Testis (tissue), 3 donors: ENCODE data around the gene KCNV2. TPM values are rescaled to one million over a fixed set of nuclear protein-coding genes. Genes with fewer than 3 reads are reported as not detected.
"Not testable (repeated sequence)": the region's sequence is repeated elsewhere in the genome, so short reads cannot be mapped to it uniquely, and the experiment has no call there.

ENCODE experiments used
- DNase-seq: peaks from one replicate; pipeline ENCODE4 v3.0.0-alpha.2; 2019
- H3K27ac ChIP-seq, 2 donors: fragments of 200-600 bp; sonication (generic); one replicate each; pipeline ENCODE4 v1.5.1; 2019
- H3K27me3 ChIP-seq: fragments of 200-600 bp; sonication (generic); one replicate; pipeline ENCODE4 v1.5.1; 2019
- H3K36me3 ChIP-seq: fragments of 200-600 bp; sonication (generic); one replicate; pipeline ENCODE4 v1.5.1; 2017; ENCODE audit warnings: low read depth; ENCODE audit errors: missing control alignments
- H3K4me1 ChIP-seq: fragments of 200-600 bp; sonication (generic); one replicate; pipeline ENCODE4 v1.5.1; 2019
- H3K4me3 ChIP-seq, 2 donors: fragments of 200-600 bp; sonication (generic); one replicate each; pipeline ENCODE4 v1.5.1; 2017 to 2019
- H3K9me3 ChIP-seq: fragments of 200-600 bp; sonication (generic); one replicate; pipeline ENCODE4 v1.5.1; 2017
- CTCF ChIP-seq, 3 experiments: fragments of 450-650 bp in 2 of 3; fragments of 200-600 bp in 1 of 3; sonication (generic) in 1 of 3; IDR thresholded peaks; one replicate each; pipeline ENCODE4 v1.5.1; 2016 to 2019; ENCODE audit warnings: antibody characterized with exemption in 3 of 3, mild to moderate bottlenecking in 2 of 3, moderate library complexity in 1 of 3
- POLR2A ChIP-seq: fragments of 450-650 bp; IDR thresholded peaks from one replicate; pipeline ENCODE4 v1.6.1; 2017; ENCODE audit warnings: antibody characterized with exemption, mild to moderate bottlenecking, moderate library complexity
- WGBS, 2 donors: methylation state at CpG; one replicate each; pipeline ENCODE4 v1.1.5; 2018; 5-methylcytosine and 5-hydroxymethylcytosine counted together
- intact Hi-C: fragments of 100-400 bp; cut with DNase I; formaldehyde crosslinking; loops from one replicate; pipeline ENCODE4 v1.15.1; 2023; ENCODE audit warnings: low total_unique reads
- polyA plus RNA-seq: library from polyadenylated mRNA; stranded (reverse); fragments of 350-450 nt; fragmentation: Illumina TruSeq; extraction: RNeasy Lipid Tissue Mini Kit (QIAGEN cat#74804); gene quantifications from one replicate; pipeline ENCODE4 v1.2.3, GENCODE V29; 2014; ENCODE audit warnings: low read depth, low replicate concordance; ENCODE audit not compliant: insufficient read depth
- total RNA-seq, 2 donors: library from RNA; depleted of rRNA; stranded (reverse); fragments of >200 nt; gene quantifications; one replicate each; pipeline ENCODE4 v1.2.3, GENCODE V29; 2016

KCNV2 gene
- total and polyA plus RNA-seq, 3 donors from 2014 or later: 4.3 to 8.4 (median 4.7) TPM

- TF ChIP-seq POLR2A (no peak), CTCF (IDR thresholded peaks at IDR 0.05) (no peak)
Measured at GRCh38 chr9:2697492-2697891, 19.8 kb upstream of the KCNV2 start.

GRCh38 chr9:2700398-2700797 is 16.9 kb upstream of the KCNV2 start:
- WGBS, 2 donors: 74 to 83% methylated on average over 6 of the region's 6 CpGs
- TF ChIP-seq POLR2A (no peak), CTCF (IDR thresholded peaks at IDR 0.05) (no peak)
- H3K9me3 ChIP-seq: no peaks in the 10 kb centered on the region
- intact Hi-C loops: no loop called here
- H3K4me1 ChIP-seq: no peaks in the 10 kb centered on the region
- no peak for DNase-seq
- no peaks in the 10 kb centered on the region for H3K27me3 ChIP-seq
- H3K36me3 ChIP-seq: no peaks in the 10 kb centered on the region
- no peak overlapping the region for H3K27ac ChIP-seq
- no peak overlapping the region for H3K4me3 ChIP-seq

More at GRCh38 chr9:2697492-2697891, 19.8 kb upstream of the KCNV2 start:
- no peaks in the 10 kb centered on the region for H3K36me3 ChIP-seq
- no peak overlapping the region for H3K27ac ChIP-seq
- no peak for DNase-seq
- 77 to 79% methylated on average over 3 of the region's 3 CpGs for WGBS, 2 donors
- no peaks in the 10 kb centered on the region for H3K9me3 ChIP-seq
- intact Hi-C loops: no loop called here
- H3K4me3 ChIP-seq: no peak overlapping the region
- H3K27me3 ChIP-seq: no peaks in the 10 kb centered on the region
- no peaks in the 10 kb centered on the region for H3K4me1 ChIP-seq

- no peak for TF ChIP-seq POLR2A
- TF ChIP-seq CTCF (IDR thresholded peaks at IDR 0.05): no peak
- no peak for DNase-seq
- H3K27ac ChIP-seq: no peak overlapping the region
- no peaks in the 10 kb centered on the region for H3K4me1 ChIP-seq
- intact Hi-C loops: no loop called here
- H3K9me3 ChIP-seq: no peaks in the 10 kb centered on the region
- H3K4me3 ChIP-seq: no peak overlapping the region
- H3K27me3 ChIP-seq: no peaks in the 10 kb centered on the region
- WGBS, 2 donors: 81 to 85% methylated on average over 10 of the region's 10 CpGs
- H3K36me3 ChIP-seq: no peaks in the 10 kb centered on the region
Measured at GRCh38 chr9:2700909-2701550, 16.3 kb upstream of the KCNV2 start.

GRCh38 chr9:2704504-2704903 is 12.8 kb upstream of the KCNV2 start:
- H3K9me3 ChIP-seq: no peaks in the 10 kb centered on the region
- no peak for TF ChIP-seq POLR2A
- no peak for TF ChIP-seq CTCF (IDR thresholded peaks at IDR 0.05)
- no peaks in the 10 kb centered on the region for H3K4me1 ChIP-seq
- no peak overlapping the region for H3K27ac ChIP-seq
- no peak overlapping the region for H3K4me3 ChIP-seq
- intact Hi-C loops: no loop called here
- no peaks in the 10 kb centered on the region for H3K36me3 ChIP-seq
- H3K27me3 ChIP-seq: no peaks in the 10 kb centered on the region
- DNase-seq: no peak

GRCh38 chr9:2707256-2707655 is 10.1 kb upstream of the KCNV2 start:
- DNase-seq, H3K36me3 ChIP-seq, H3K9me3 ChIP-seq, H3K4me3 ChIP-seq, H3K27me3 ChIP-seq, intact Hi-C loops, H3K27ac ChIP-seq, H3K4me1 ChIP-seq: not testable (repeated sequence)
- WGBS, 2 donors: 91 to 96% methylated on average over 3 of the region's 3 CpGs
